K562 (cell line): ENCODE data around the gene CCL27. TPM values are rescaled to one million over a fixed set of nuclear protein-coding genes. Genes with fewer than 3 reads are reported as not detected.

Source experiments
- BHLHE40 ChIP-seq: IDR thresholded peaks from 2 replicates; pipeline ENCODE4 v1.6.1; 2011; ENCODE audit warnings: low read length, improper control_type of control experiment
- ELK3 ChIP-seq: fragments of 450-650 bp; formaldehyde crosslinking; IDR thresholded peaks from 2 replicates; pipeline ENCODE4 v1.4.0; 2020; ENCODE audit warnings: mild to moderate bottlenecking
- FOXJ2 ChIP-seq: fragments of 200-800 bp; sonication (Bioruptor generic); IDR thresholded peaks from 2 replicates; pipeline ENCODE4 v1.6.1; 2016; ENCODE audit warnings: missing genetic modification characterization, missing compliant biosample characterization
- FOXO4 ChIP-seq: fragments of 450-650 bp; formaldehyde crosslinking; IDR thresholded peaks from 2 replicates; pipeline ENCODE4 v1.4.0; 2020; ENCODE audit warnings: mild to moderate bottlenecking, moderate library complexity
- HIVEP1 ChIP-seq: fragments of 250-450 bp; sonication (Bioruptor Pico); IDR thresholded peaks from 2 replicates; pipeline ENCODE4 v1.4.0; 2020; ENCODE audit warnings: mild to moderate bottlenecking
- MCM5 ChIP-seq: fragments of 450-650 bp; IDR thresholded peaks from 2 replicates; pipeline ENCODE4 v1.6.1; 2016; ENCODE audit warnings: low read depth
- MECOM ChIP-seq: fragments of 250-450 bp; sonication (Bioruptor Pico); IDR thresholded peaks from 2 replicates; pipeline ENCODE4 v1.8.0; 2022; ENCODE audit warnings: inconsistent platforms
- MEF2A ChIP-seq: IDR thresholded peaks from 2 replicates; pipeline ENCODE4 v1.6.1; 2011; ENCODE audit warnings: low read depth, mild to moderate bottlenecking, low read length, moderate library complexity; ENCODE audit not compliant: control insufficient read depth
- PCBP1 ChIP-seq: fragments of 200-400 bp; formaldehyde crosslinking; IDR thresholded peaks from 2 replicates; pipeline ENCODE4 v1.6.1; 2018; ENCODE audit warnings: mild to moderate bottlenecking, low read depth, low read length; ENCODE audit not compliant: poor library complexity, severe bottlenecking
- RBM39 ChIP-seq: fragments of 200-400 bp; formaldehyde crosslinking; optimal IDR thresholded peaks from 2 replicates; pipeline ENCODE3; 2018; ENCODE audit warnings: low read depth, low read length
- SREBF2 ChIP-seq: sonication (generic); formaldehyde crosslinking; IDR thresholded peaks from 2 replicates; pipeline ENCODE4 v1.4.0; 2020; ENCODE audit warnings: mild to moderate bottlenecking, missing genetic modification reagents
- XRCC4 ChIP-seq: IDR thresholded peaks from one replicate; pipeline ENCODE4 v1.6.1; 2011; ENCODE audit not compliant: insufficient read depth, insufficient read length; ENCODE audit errors: extremely low read depth
- ZBTB34 ChIP-seq: fragments of 250-450 bp; sonication (Bioruptor Pico); IDR thresholded peaks from 2 replicates; pipeline ENCODE4 v1.8.0; 2021; ENCODE audit warnings: mild to moderate bottlenecking, moderate library complexity
- ZNF140 ChIP-seq: fragments of 250-450 bp; sonication (Bioruptor Pico); IDR thresholded peaks from 2 replicates; pipeline ENCODE4 v1.8.0; 2021; ENCODE audit warnings: moderate library complexity, mild to moderate bottlenecking, inconsistent platforms
- ZNF217 ChIP-seq: sonication (generic); formaldehyde crosslinking; IDR thresholded peaks from 2 replicates; pipeline ENCODE4 v1.8.0; 2022; ENCODE audit warnings: mild to moderate bottlenecking, missing genetic modification reagents
- ZNF23 ChIP-seq: fragments of 250-450 bp; sonication (Bioruptor Pico); IDR thresholded peaks from 2 replicates; pipeline ENCODE4 v1.4.0; 2020; ENCODE audit warnings: mild to moderate bottlenecking
- ZNF512 ChIP-seq: IDR thresholded peaks from 2 replicates; pipeline ENCODE4 v1.6.1; 2016; ENCODE audit warnings: missing genetic modification characterization, missing compliant biosample characterization
- ZNF639 ChIP-seq, 2 experiments: fragments of 200-800 bp in 1 of 2; sonication (Bioruptor generic) in 1 of 2; sonication (generic) in 1 of 2; formaldehyde crosslinking in 1 of 2; IDR thresholded peaks in 1 of 2; conservative IDR thresholded peaks in 1 of 2; 2 replicates each; pipeline versions ENCODE4 v1.5.0 to v1.6.1; 2016 to 2020; ENCODE audit warnings: missing compliant biosample characterization in 1 of 2, missing genetic modification characterization in 1 of 2, missing genetic modification reagents in 1 of 2
- polyA plus RNA-seq, 8 experiments: library from polyadenylated mRNA; depleted of rRNA in 4 of 8; stranded (reverse) in 5 of 8; unstranded in 3 of 8; fragments of >200 nt; fragmentation: Nextera tagmentation in 2 of 8; fragmentation: Illumina TruSeq in 1 of 8; extraction: Ambion mirVana in 2 of 8; extraction: Trizol in 1 of 8; gene quantifications; 2 replicates each; pipeline versions ENCODE4 v1.2.1 to v1.2.3, GENCODE V29; 2011 to 2014; ENCODE audit warnings: inconsistent platforms in 1 of 8, missing spikeins in 1 of 8
- total RNA-seq, 7 experiments: library from RNA; depleted of rRNA in 6 of 7; stranded (reverse); fragments of >200 nt in 6 of 7; fragmentation: Illumina TruSeq in 2 of 7; extraction: Trizol in 2 of 7; gene quantifications; 2 replicates each; pipeline versions ENCODE4 v1.2.1 to v1.2.3, GENCODE V29; 2011 to 2021; ENCODE audit warnings: low replicate concordance in 1 of 7

The CCL27 gene
- total and polyA plus RNA-seq, 9 of the 15 experiments (the other 6 are each of a cell fraction or from before 2014, with no cell fraction given) = 0.10 to 0.53 (median 0.27) TPM; not detected in 5

- TF ChIP-seq FOXJ2 (no peak), ZNF512 (tag) (no peak), ZBTB34 (CRISPR knock-in tag) (no peak), PCBP1 (no peak), ZNF23 (no peak), ZNF217 (no peak), SREBF2 (CRISPR knock-in tag) (no peak), ELK3 (CRISPR knock-in tag) (no peak), HIVEP1 (CRISPR knock-in tag) (no peak), RBM39 (no peak), FOXO4 (CRISPR knock-in tag) (no peak), XRCC4 (no peak), MECOM (no peak), ZNF639 (CRISPR knock-in tag; conservative IDR thresholded peaks at IDR 0.05 in 1 of 2, IDR thresholded peaks at IDR 0.05 in 1 of 2) (no peak), MCM5 (no peak), BHLHE40 (peak; percentile 29; the same call in 1 of the 2 replicates), ZNF140 (CRISPR knock-in tag) (no peak), MEF2A (no peak)
Measured at GRCh38 chr9:34651876-34652601, 10.4 kb downstream of the CCL27 start, which contains the start of gene IL11RA (continued).
